Gastroesophageal sphincter (tissue), 4 donors: ENCODE measurements around the gene MSLN. TPM values are rescaled to one million over a fixed set of nuclear protein-coding genes. Genes with fewer than 3 reads are reported as not detected.

Source experiments
- ATAC-seq: fragments of 150-250 bp; one replicate; pipeline ENCODE4 v1.9.1; 2016; ENCODE audit warnings: mild to moderate bottlenecking, moderate library complexity
- H3K27ac ChIP-seq, 4 donors: fragments of 200-600 bp; sonication (generic) in 3 of 4; 1 replicate in 3 of 4; 2 replicates in 1 of 4; pipeline ENCODE4 v1.5.1; 2016 to 2019
- H3K27me3 ChIP-seq: fragments of 200-600 bp; sonication (generic); one replicate; pipeline ENCODE4 v1.5.1; 2019
- H3K36me3 ChIP-seq, 2 donors: fragments of 200-600 bp; sonication (generic); one replicate each; pipeline ENCODE4 v1.5.1; 2019; ENCODE audit warnings: control low read depth in 1 of 2
- H3K4me1 ChIP-seq, 3 donors: fragments of 200-600 bp; sonication (generic); 1 replicate in 2 of 3; 2 replicates in 1 of 3; pipeline ENCODE4 v1.5.1; 2016 to 2019; ENCODE audit warnings: control low read depth in 2 of 3
- H3K4me3 ChIP-seq, 2 donors: fragments of 200-600 bp; sonication (generic); one replicate each; pipeline ENCODE4 v1.5.1; 2019; ENCODE audit warnings: mild to moderate bottlenecking in 1 of 2, moderate library complexity in 1 of 2
- H3K9me3 ChIP-seq, 3 donors: fragments of 200-600 bp; sonication (generic); one replicate each; pipeline ENCODE4 v1.5.1; 2017 to 2019; ENCODE audit warnings: control low read depth in 2 of 3
- EP300 ChIP-seq: sonication (generic); formaldehyde crosslinking; IDR thresholded peaks from one replicate; pipeline ENCODE4 v1.6.1; 2017; ENCODE audit warnings: antibody characterized with exemption, mild to moderate bottlenecking
- POLR2A ChIP-seq, 2 donors: fragments of 450-650 bp; IDR thresholded peaks; one replicate each; pipeline ENCODE4 v1.6.1; 2017; ENCODE audit warnings: antibody characterized with exemption in 2 of 2, mild to moderate bottlenecking in 2 of 2, moderate library complexity in 1 of 2
- POLR2AphosphoS5 ChIP-seq: sonication (generic); formaldehyde crosslinking; IDR thresholded peaks from one replicate; pipeline ENCODE4 v1.6.1; 2017; ENCODE audit warnings: antibody characterized with exemption
- WGBS, 2 donors: methylation state at CpG; one replicate each; pipeline ENCODE4 v1.1.5; 2018; ENCODE audit warnings: low coverage in 1 of 2; 5-methylcytosine and 5-hydroxymethylcytosine counted together
- small RNA-seq, 4 donors: library from RNA; depleted of rRNA; stranded (forward); fragments of <200 nt; gene quantifications; one replicate each; pipeline ENCODE3, GENCODE V24; 2016
- total RNA-seq, 4 donors: library from RNA; depleted of rRNA; stranded (reverse); fragments of >200 nt; gene quantifications; one replicate each; pipeline ENCODE4 v1.1.0, GENCODE V29; 2016
- TF ChIP-seq, protein P1 (sequence below), 4 experiments: fragments of 200-600 bp in 2 of 4; fragments of 450-650 bp in 2 of 4; sonication (generic) in 1 of 4; IDR thresholded peaks; one replicate each; pipeline ENCODE4 v1.5.1; 2017 to 2019; ENCODE audit warnings: antibody characterized with exemption in 4 of 4, mild to moderate bottlenecking in 2 of 4, moderate library complexity in 2 of 4

The MSLN gene
- total RNA-seq, 4 donors from 2014 or later: 0.73 to 7.2 TPM; not detected in 2

- no peak for TF ChIP-seq POLR2AphosphoS5
- TF ChIP-seq, protein P1, sequence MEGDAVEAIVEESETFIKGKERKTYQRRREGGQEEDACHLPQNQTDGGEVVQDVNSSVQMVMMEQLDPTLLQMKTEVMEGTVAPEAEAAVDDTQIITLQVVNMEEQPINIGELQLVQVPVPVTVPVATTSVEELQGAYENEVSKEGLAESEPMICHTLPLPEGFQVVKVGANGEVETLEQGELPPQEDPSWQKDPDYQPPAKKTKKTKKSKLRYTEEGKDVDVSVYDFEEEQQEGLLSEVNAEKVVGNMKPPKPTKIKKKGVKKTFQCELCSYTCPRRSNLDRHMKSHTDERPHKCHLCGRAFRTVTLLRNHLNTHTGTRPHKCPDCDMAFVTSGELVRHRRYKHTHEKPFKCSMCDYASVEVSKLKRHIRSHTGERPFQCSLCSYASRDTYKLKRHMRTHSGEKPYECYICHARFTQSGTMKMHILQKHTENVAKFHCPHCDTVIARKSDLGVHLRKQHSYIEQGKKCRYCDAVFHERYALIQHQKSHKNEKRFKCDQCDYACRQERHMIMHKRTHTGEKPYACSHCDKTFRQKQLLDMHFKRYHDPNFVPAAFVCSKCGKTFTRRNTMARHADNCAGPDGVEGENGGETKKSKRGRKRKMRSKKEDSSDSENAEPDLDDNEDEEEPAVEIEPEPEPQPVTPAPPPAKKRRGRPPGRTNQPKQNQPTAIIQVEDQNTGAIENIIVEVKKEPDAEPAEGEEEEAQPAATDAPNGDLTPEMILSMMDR (IDR thresholded peaks at IDR 0.05): no peak
- no peak for TF ChIP-seq EP300
- no peak for TF ChIP-seq POLR2A (IDR thresholded peaks at IDR 0.05)
- no peak overlapping the region for H3K27ac ChIP-seq
- ATAC-seq: no peak
- peaks cover 98% of the 10 kb centered on the region for H3K27me3 ChIP-seq
- 67% methylated on average over 3 of the region's 8 CpGs; no CpG with 5 or more reads in 1 of the 2 donors for WGBS, 2 donors
- no peak overlapping the region for H3K4me3 ChIP-seq
- no peaks in the 10 kb centered on the region for H3K9me3 ChIP-seq
- no peaks in the 10 kb centered on the region for H3K36me3 ChIP-seq
- peaks cover 0 to 13% (median 10%) of the 10 kb centered on the region in 3 donors for H3K4me1 ChIP-seq
Measured at GRCh38 chr16:818132-818531, 57.6 kb downstream of the MSLN start.

Small RNAs within 50 kb of the gene (small RNA-seq; reads per million reads assigned to genes)
- gene MIR662: 0 reads per million in 4 donors

Other genes starting within 250 kb of the MSLN start
- 10 to 100 TPM; 21.8 to 42.7 (median 29.2) TPM for gene CAPN15, start 233.0 kb upstream of the MSLN start, total RNA-seq
- not detected for gene PRR35, start 200.3 kb upstream of the MSLN start, total RNA-seq
- gene NHLRC4, start 193.7 kb upstream of the MSLN start, total RNA-seq: 1 to 10 TPM in 2 of 4 donors, under 1 TPM in 2; 0.47 to 2.9 (median 0.87) TPM
- gene PIGQ, start 190.8 kb upstream of the MSLN start, total RNA-seq: 10 to 100 TPM; 30.4 to 42.4 (median 36.8) TPM
- 10 to 100 TPM; 17.7 to 28.3 (median 22.1) TPM for gene RAB40C, start 170.7 kb upstream of the MSLN start, total RNA-seq
- gene WFIKKN1, start 129.7 kb upstream of the MSLN start, total RNA-seq: under 1 TPM in 3 of 4 donors, not detected in 1; 0.17 to 0.93 (median 0.35) TPM
- gene METTL26, start 124.4 kb upstream of the MSLN start, total RNA-seq: 100 to 1,000 TPM in 3 of 4 donors, 10 to 100 TPM in 1; 94.8 to 146 (median 112) TPM
- 10 to 100 TPM; 25.4 to 70.0 (median 51.9) TPM for gene MCRIP2, start 118.9 kb upstream of the MSLN start, total RNA-seq
- 10 to 100 TPM in 3 of 4 donors, 1 to 10 TPM in 1; 8.5 to 21.2 (median 16.8) TPM for gene WDR90, start 111.4 kb upstream of the MSLN start, total RNA-seq
- 10 to 100 TPM; 50.2 to 64.0 (median 55.0) TPM for gene RHOT2, start 92.6 kb upstream of the MSLN start, total RNA-seq
- 1 to 10 TPM in 3 of 4 donors, not detected in 1; 1.1 to 1.5 (median 1.3) TPM for gene RHBDL1, start 85.1 kb upstream of the MSLN start, total RNA-seq
- gene STUB1, start 80.3 kb upstream of the MSLN start, total RNA-seq: 100 to 1,000 TPM; 161 to 212 (median 179) TPM
- gene JMJD8, start 76.4 kb upstream of the MSLN start, total RNA-seq: 100 to 1,000 TPM in 1 of 4 donors, 10 to 100 TPM in 3; 70.2 to 109 (median 90.5) TPM
- 10 to 100 TPM in 1 of 4 donors, 1 to 10 TPM in 3; 8.1 to 16.7 (median 9.6) TPM for gene WDR24, start 70.3 kb upstream of the MSLN start, total RNA-seq
- 1 to 10 TPM in 1 of 4 donors, under 1 TPM in 3; 0.27 to 1.4 (median 0.35) TPM for gene FBXL16, start 54.9 kb upstream of the MSLN start, total RNA-seq
- gene METRN, start 45.6 kb upstream of the MSLN start, total RNA-seq: 10 to 100 TPM; 22.6 to 77.7 (median 63.8) TPM
- 10 to 100 TPM; 23.5 to 46.2 (median 31.0) TPM for gene ANTKMT, start 39.6 kb upstream of the MSLN start, total RNA-seq
- under 1 TPM in 1 of 4 donors, not detected in 3; 0.13 TPM for gene CCDC78, start 34.3 kb upstream of the MSLN start, total RNA-seq
- 1 to 10 TPM; 1.1 to 4.8 (median 2.8) TPM for gene HAGHL, start 33.6 kb upstream of the MSLN start, total RNA-seq
- gene CIAO3, start 19.7 kb upstream of the MSLN start, total RNA-seq: 10 to 100 TPM; 18.5 to 46.7 (median 25.6) TPM
- gene RPUSD1, start 27.6 kb downstream of the MSLN start, total RNA-seq: 10 to 100 TPM; 13.4 to 25.8 (median 22.1) TPM
- gene CHTF18, start 27.9 kb downstream of the MSLN start, total RNA-seq: 10 to 100 TPM in 2 of 4 donors, 1 to 10 TPM in 2; 4.6 to 10.9 (median 8.3) TPM
- not detected for gene GNG13, start 40.0 kb downstream of the MSLN start, total RNA-seq
- gene LMF1, start 210.2 kb downstream of the MSLN start, total RNA-seq: 10 to 100 TPM; 13.7 to 57.3 (median 20.9) TPM
- gene SOX8, start 221.0 kb downstream of the MSLN start, total RNA-seq: 1 to 10 TPM; 2.0 to 4.5 (median 3.6) TPM